ENCODE results near the gene MPO.

Gene MPO

DNA sequence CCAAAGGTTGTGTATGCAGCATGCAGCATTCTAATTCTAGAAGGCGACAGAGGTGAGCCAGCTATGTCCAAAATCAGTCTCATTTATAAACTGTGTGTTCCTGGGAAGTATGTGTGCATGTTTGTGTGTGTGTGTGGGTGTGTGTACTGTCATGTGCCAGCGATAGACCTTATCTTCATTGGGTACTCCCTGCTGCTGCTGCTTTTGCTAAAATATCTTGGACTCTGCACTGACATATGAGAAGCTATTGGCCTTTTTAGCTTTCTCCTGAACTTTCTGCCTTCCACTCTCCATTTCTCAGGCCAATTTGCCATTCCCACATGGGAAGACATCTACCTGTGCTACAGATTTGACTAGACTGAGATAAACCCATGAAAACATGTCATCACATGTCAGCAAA is 44.3 kb downstream of the MPO start:
- no peak for DNase-seq (ENCODE audit: low read depth, low spot score)

DNA sequence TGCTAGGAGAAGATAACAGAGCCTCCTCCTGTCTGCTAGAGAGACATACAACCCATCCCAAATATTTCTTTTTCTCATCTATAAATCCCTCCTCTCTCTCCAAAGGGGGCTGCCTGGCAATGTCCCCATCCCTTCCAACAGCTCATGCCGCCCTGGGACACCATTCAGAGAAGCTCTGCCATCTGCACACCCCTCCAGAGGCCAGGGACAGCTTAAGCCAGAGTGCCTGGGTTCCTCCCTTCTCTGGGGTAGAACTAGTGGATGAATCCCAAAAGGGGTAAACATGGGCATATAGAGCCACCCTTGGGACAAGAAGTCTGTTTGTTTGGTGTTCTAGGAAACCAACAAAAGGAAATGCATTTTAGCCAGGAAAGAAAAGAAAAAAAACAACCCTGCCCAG is 44.9 kb downstream of the MPO start:
- no peak for DNase-seq (ENCODE audit: low read depth, low spot score)

DNA sequence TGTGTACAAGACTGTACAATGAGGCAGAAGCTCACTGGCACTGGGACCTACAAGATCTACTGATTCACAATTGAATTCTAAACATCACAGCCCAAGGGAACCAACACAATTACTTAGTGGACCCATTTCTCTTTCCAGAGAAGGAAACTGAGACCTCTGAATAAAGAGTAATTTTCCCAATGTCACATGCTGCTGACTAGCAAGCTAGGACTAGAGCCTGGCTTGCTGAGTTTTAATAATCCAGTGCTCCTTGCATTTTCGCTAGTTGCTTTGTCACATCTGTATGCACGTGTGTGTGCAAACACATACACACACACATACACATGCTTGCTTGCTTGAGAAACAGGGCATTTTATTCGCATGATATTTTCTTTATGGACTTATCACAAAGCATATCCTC is 46.2 kb downstream of the MPO start:
- no peak for DNase-seq (ENCODE audit: low read depth, low spot score)

DNA sequence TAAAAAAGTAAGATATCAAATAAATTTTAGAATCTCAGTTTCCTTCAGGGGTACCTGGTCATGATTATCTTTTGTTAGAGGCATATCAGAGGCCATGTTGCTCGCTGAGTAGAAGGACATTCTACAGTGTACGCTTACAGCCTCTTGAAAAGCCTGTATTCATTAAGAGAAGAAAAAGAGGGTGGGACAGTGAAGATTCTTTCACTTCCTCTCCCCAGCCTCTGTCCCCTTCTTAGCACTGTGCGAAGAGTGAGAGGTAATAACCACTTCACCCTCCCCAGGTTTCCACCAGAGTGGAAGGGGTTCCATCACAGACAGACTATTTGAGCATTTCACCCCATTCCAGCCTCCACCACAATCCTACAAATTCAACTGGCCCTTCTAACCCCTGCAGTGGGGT is 47.2 kb downstream of the MPO start:
- no peak for DNase-seq (ENCODE audit: low read depth, low spot score)

DNA sequence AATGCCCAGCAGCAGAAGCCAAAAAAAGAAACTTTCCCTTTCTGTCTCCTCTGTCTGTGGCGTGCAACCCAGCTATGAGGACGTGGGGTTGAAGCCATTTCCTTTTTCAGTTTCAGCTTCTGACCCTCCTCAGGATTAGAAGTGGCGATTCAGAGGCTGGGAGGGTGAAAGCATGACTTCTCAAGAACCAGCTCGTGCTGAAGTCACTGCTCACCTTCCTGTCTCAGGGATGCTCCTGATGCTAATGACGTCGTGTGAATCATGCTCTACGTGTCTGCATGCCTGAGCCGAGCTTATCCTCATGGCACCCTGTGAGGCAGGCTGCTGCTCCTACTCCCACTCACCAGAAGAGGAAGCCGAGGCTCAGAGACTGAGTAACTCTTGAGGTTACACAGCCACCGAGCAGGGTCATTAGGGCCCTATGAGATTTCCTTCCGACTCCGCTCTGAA is 48.0 kb downstream of the MPO start:
- no peak for DNase-seq (ENCODE audit: low read depth, low spot score)

DNA sequence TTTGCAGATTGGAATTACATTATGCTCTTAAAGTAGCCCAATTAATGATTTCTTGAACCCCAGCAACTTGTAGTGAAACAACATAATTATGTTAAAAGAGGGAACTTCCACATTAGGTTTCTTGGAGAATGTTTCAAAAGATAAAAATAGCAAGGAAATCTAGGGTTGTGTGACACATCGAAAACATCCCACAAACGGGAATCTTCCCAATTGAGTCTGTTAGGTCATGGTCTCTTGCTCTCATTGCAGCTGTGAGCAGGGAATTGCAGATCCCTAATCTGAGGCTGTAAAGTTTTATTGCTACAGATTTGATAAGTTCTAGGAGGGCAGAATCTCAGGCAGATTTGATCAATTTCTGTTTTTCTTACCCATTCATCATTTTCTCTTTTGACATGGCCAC is 49.1 kb downstream of the MPO start:
- no peak for DNase-seq (ENCODE audit: low read depth, low spot score)

DNA sequence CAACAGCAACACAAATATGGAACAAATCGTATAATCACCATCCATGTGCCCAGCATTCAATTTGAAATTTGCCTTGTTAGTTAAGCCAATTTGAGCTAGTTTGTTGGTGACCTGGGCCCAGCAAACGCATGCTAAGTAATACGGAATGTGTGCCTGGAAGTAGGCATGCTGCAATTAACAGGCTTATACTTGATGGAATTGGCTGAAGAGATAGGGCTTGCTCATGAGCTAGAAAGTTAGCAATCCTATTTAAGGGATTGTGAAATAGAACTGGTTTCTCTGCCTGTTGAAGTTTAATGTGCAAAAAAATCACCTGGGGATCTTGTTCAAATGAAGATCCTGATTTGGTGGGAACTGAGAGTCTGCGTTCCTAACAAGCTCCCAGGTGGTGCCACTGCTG is 50.9 kb downstream of the MPO start:
- no peak for DNase-seq (ENCODE audit: low read depth, low spot score)

DNA sequence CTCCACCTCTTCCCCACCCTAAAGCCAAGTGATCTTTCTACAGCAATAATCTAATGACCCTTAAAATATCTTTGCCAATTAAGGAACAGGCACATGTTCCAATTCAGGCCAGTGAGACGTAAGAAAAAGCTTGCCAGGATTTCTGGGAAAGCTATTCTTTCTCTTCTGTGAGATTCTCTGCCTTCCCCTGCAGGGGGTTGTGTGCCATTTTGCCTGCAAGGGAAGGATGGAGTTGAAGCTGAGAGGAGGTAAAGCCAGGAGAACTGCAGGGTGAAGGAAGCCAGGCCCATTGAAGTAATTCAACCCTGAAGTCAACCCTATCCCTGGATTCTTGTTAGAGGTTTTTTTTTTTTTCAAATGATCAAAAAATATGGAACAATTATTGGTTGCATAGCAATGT is 51.4 kb downstream of the MPO start:
- DNase-seq (ENCODE audit: low read depth, low spot score): no peak

DNA sequence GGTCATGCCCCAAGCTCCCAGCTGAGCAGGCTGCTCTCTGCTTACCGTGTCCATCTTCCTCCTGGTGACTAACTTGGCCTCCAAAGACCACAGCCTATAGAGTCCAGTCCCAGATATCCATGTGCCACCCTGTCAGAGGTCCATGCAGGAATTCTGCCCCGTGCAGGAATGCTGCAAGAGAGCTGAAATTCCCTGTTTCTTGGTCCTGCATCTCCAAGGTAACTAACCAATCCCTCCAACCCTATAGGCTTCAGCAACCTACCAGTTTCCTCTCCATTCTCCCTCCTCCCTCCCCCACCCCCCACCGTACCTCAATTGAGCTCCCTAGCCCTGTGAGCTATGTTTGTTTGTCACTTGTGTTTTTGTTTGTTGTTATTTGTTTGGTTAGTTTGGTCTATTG is 52.1 kb downstream of the MPO start:
- DNase-seq (ENCODE audit: low read depth, low spot score): no peak

DNA sequence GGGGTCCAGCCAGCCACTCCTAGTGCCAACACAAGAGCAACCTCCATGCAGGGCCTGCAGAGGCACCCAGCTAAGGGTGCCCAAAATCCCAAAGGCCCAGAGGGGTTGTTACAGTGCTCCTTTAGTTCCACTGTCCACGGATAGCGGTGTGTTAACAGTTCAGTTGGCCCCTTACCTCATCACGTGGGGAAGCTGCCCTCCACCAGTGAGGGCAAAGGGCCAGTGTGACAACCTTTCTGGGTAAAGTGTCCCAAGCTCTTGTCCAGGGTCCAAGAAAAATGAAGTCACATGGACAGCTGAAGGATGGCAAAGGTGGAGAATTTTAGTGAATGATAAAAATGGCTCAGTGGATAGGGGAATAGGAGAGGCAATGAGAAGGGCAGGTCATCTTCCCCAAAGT is 53.0 kb downstream of the MPO start:
- no peak for DNase-seq (ENCODE audit: low read depth, low spot score)

DNA sequence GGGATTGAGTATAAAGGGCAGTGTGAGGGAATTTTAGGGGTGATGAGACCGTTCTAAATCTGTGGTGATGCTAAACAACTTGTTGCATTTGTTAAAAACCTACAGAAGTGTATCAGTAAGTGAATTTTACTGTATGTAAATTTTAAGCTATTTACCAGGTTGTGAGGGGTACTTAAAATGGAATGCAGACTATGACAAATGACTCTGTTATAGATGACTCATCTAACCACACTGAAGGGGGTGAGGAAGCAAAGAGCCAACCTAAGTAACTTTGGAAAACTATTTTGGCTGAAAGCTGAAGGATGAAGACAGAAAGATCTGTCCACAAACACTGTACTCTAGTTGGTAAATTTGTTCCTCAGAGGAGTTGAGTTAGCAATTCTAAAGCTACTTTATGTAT is 56.4 kb downstream of the MPO start:
- no peak for DNase-seq (ENCODE audit: low read depth, low spot score)
